ENCODE data around the gene LOXL4.

DNA sequence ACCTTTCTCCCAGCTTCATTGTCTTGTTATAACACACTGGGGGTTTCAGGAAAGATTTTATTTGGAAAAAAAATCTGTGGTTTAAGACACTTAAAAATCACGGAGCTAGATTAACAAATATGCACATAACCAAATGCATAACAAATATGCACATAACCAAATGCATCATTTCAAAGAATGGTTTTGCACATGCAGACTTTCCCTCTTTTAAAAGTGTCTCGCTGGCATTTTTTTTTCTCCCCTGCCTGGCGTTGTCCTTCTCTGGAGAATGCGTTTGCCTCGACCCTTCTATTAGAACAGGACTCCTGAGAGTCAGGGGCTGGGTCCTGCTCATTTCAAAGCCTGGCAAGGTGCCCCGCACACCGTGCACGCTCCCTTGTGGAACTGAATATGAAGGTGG lies 42.7 kb upstream of the LOXL4 start:
- TF ChIP-seq, protein P1, sequence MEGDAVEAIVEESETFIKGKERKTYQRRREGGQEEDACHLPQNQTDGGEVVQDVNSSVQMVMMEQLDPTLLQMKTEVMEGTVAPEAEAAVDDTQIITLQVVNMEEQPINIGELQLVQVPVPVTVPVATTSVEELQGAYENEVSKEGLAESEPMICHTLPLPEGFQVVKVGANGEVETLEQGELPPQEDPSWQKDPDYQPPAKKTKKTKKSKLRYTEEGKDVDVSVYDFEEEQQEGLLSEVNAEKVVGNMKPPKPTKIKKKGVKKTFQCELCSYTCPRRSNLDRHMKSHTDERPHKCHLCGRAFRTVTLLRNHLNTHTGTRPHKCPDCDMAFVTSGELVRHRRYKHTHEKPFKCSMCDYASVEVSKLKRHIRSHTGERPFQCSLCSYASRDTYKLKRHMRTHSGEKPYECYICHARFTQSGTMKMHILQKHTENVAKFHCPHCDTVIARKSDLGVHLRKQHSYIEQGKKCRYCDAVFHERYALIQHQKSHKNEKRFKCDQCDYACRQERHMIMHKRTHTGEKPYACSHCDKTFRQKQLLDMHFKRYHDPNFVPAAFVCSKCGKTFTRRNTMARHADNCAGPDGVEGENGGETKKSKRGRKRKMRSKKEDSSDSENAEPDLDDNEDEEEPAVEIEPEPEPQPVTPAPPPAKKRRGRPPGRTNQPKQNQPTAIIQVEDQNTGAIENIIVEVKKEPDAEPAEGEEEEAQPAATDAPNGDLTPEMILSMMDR (conservative IDR thresholded peaks at IDR 0.05; ENCODE audit: low read depth, low read length): no peak
- TF ChIP-seq EZH2 (IDR thresholded peaks at IDR 0.05; ENCODE audit: borderline replicate concordance, low read depth, low read length, poor library complexity, severe bottlenecking): no peak

All from A673 (cell line).